T-cell (primary cell): ENCODE data around the gene TMEM243. TPM values are rescaled to one million over a fixed set of nuclear protein-coding genes. Genes with fewer than 3 reads are reported as not detected.

Source experiments
- ATAC-seq, 4 experiments: fragments of 200-7000 bp in 3 of 4; fragments of 150-1000 bp in 1 of 4; cut with Tn5 transposase; replicated peaks in 1 of 4; 1 replicate in 3 of 4; 2 replicates in 1 of 4; pipeline ENCODE4 v1.10.0; 2021; ENCODE audit warnings: moderate library complexity in 3 of 4, mild to moderate bottlenecking in 2 of 4, moderate number of reproducible peaks in 1 of 4
- CTCF ChIA-PET, 2 donors: fragments of 300-600 bp; sonication (Branson Sonifier 250); formaldehyde crosslinking; loops; one replicate each; lab custom pipeline; 2022; ENCODE audit warnings: antibody characterized with exemption in 2 of 2; lab: Charles Lee
- POLR2A ChIA-PET, 2 donors: fragments of 300-600 bp; sonication (Branson Sonifier 250); formaldehyde crosslinking; loops; one replicate each; lab custom pipeline; 2022; ENCODE audit warnings: antibody characterized with exemption in 2 of 2; lab: Charles Lee
- DNase-seq, 35 experiments: peaks; one replicate each; pipeline versions ENCODE4 v3.0.0 to v3.0.0-alpha.2; 2013 to 2023
- H3K27ac ChIP-seq: one replicate; pipeline ENCODE4 v1.5.1; 2013; ENCODE audit warnings: low read length
- H3K27me3 ChIP-seq, 2 experiments: replicated peaks in 1 of 2; 1 replicate in 1 of 2; 2 replicates in 1 of 2; pipeline versions ENCODE4 v1.6.1 to v1.7.0; 2013; ENCODE audit warnings: low read length in 1 of 2, mixed read lengths in 1 of 2; ENCODE audit not compliant: control insufficient read depth in 2 of 2, insufficient read depth in 2 of 2; ENCODE audit errors: extremely low read depth in 1 of 2
- H3K36me3 ChIP-seq, 2 donors: 1 replicate in 1 of 2; 2 replicates in 1 of 2; pipeline versions ENCODE4 v1.6.1 to v1.7.0; 2013; ENCODE audit warnings: low read length in 1 of 2; ENCODE audit not compliant: control insufficient read depth in 2 of 2, insufficient read depth in 1 of 2; ENCODE audit errors: extremely low read depth in 1 of 2
- H3K4me1 ChIP-seq, 2 experiments: 1 replicate in 1 of 2; 2 replicates in 1 of 2; pipeline versions ENCODE4 v1.6.1 to v1.7.0; 2013; ENCODE audit warnings: low read length in 2 of 2, mixed read lengths in 1 of 2; ENCODE audit not compliant: insufficient read depth in 2 of 2, control insufficient read depth in 1 of 2; ENCODE audit errors: extremely low read depth in 1 of 2
- H3K4me3 ChIP-seq, 2 donors: 1 replicate in 1 of 2; 2 replicates in 1 of 2; pipeline versions ENCODE4 v1.5.1 to v1.7.0; 2013; ENCODE audit warnings: mild to moderate bottlenecking in 2 of 2, low read length in 1 of 2, moderate library complexity in 1 of 2; ENCODE audit not compliant: control insufficient read depth in 1 of 2; ENCODE audit errors: extremely low read depth in 1 of 2
- H3K9me3 ChIP-seq: 2 replicates; pipeline ENCODE4 v1.7.0; 2013
- H3K27ac Mint-ChIP-seq, 2 donors: one replicate each; pipeline ENCODE4 v1.8.0; 2020 to 2021; ENCODE audit warnings: mild to moderate bottlenecking in 2 of 2, mixed read lengths in 2 of 2
- H3K27me3 Mint-ChIP-seq, 2 donors: one replicate each; pipeline ENCODE4 v1.8.0; 2021 to 2022; ENCODE audit warnings: mixed read lengths in 2 of 2
- H3K36me3 Mint-ChIP-seq: one replicate; pipeline ENCODE4 v1.8.0; 2021; ENCODE audit warnings: mixed read lengths
- H3K4me1 Mint-ChIP-seq, 3 donors: one replicate each; pipeline ENCODE4 v1.8.0; 2020 to 2022; ENCODE audit warnings: mixed read lengths in 3 of 3, mild to moderate bottlenecking in 1 of 3
- H3K4me3 Mint-ChIP-seq, 3 donors: one replicate each; pipeline ENCODE4 v1.8.0; 2020 to 2022; ENCODE audit warnings: mild to moderate bottlenecking in 3 of 3, mixed read lengths in 3 of 3, moderate library complexity in 3 of 3
- H3K9me3 Mint-ChIP-seq, 3 donors: one replicate each; pipeline ENCODE4 v1.8.0; 2020 to 2022; ENCODE audit warnings: mixed read lengths in 3 of 3
- WGBS: methylation state at CpG from one replicate; pipeline ENCODE4 v1.1.5; 2013; ENCODE audit warnings: missing lambda C conversion rate; ENCODE audit not compliant: insufficient coverage; 5-methylcytosine and 5-hydroxymethylcytosine counted together
- total RNA-seq, 35 experiments: library from RNA in 6 of 35; stranded (reverse) in 6 of 35; fragments of 120-200 nt in 1 of 35; gene quantifications; one replicate each; pipeline versions ENCODE4 v1.2.1 to v1.2.4 and lab custom pipeline; 2013 to 2026

Gene TMEM243
- total RNA-seq, 5 donors from 2014 or later (not counting 1 experiment from before 2014, with no cell fraction given) = 95.2 to 170 (median 108) TPM

- CTCF ChIA-PET = interaction anchor here (0.5 to 2.7 kb wide), 19 partner anchors 9 to 409 kb away, joined by 3 to 18 read pairs (median 5); partner anchors contain the start of genes ELAPOR2 (in 1 of the 2) and TMEM243 (in 1 of the 2)
- no peaks in the 10 kb centered on the region for H3K27me3 Mint-ChIP-seq
- no peaks in the 10 kb centered on the region for H3K9me3 Mint-ChIP-seq
- no peaks in the 10 kb centered on the region for H3K9me3 ChIP-seq
- ATAC-seq (peak; percentile 11 to 22 (median 18)), DNase-seq (peak in 21 of 35 experiments; percentile 1 to 46 (median 8))
- H3K4me1 Mint-ChIP-seq = peaks cover 52 to 58% (median 58%) of the 10 kb centered on the region in 3 donors
- POLR2A ChIA-PET = interaction anchor here (0.6 to 4.2 kb wide), 13 partner anchors 8 to 226 kb away, joined by 3 to 41 read pairs (median 5); partner anchors contain the start of gene TMEM243 (in 1 of the 2)
- H3K27ac Mint-ChIP-seq = peak overlapping the region; percentile 93 to 98
- H3K4me1 ChIP-seq = peaks cover 10 to 29% of the 10 kb centered on the region in 2 experiments
- no peaks in the 10 kb centered on the region for H3K36me3 ChIP-seq
- WGBS = 0% methylated on average over 4 of the region's 25 CpGs
- H3K4me3 Mint-ChIP-seq = peak overlapping the region; percentile 85 to 97 (median 92)
- H3K36me3 Mint-ChIP-seq = no peaks in the 10 kb centered on the region
- H3K27ac ChIP-seq = peak overlapping the region; percentile 90
- H3K4me3 ChIP-seq = peak overlapping the region; percentile 81 to 94
- no peaks in the 10 kb centered on the region for H3K27me3 ChIP-seq
Measured at GRCh38 chr7:87152897-87153641, 66.5 kb downstream of the TMEM243 start.

GRCh38 chr7:87152112-87152896 lies 67.2 kb downstream of the TMEM243 start, which contains the start of gene DMTF1:
Gene DMTF1 (plus strand): TSS chr7:87152453. CDS start chr7:87164942, 12,489 bp downstream.
- Mint-ChIP-seq H3K27ac (peak within 1 kb of the TSS; percentile 93 to 98), H3K9me3 (no peaks in the 10 kb centered on the region), H3K4me3 (peak within 1 kb of the TSS; percentile 85 to 97 (median 92)), H3K27me3 (no peaks in the 10 kb centered on the region), H3K4me1 (peaks cover 50 to 51% (median 50%) of the 10 kb centered on the region in 3 donors), H3K36me3 (no peaks in the 10 kb centered on the region)
- DNase-seq = peak; percentile 63 to 92 (median 81)
- peak; percentile 83 to 88 (median 84) for ATAC-seq
- ChIA-PET POLR2A (interaction anchor here (0.6 to 4.2 kb wide), 12 partner anchors 9 to 225 kb away, joined by 3 to 41 read pairs (median 5); partner anchors contain the start of gene TMEM243 (in 1 of the 2)), CTCF (interaction anchor here (0.6 to 2.7 kb wide), 18 partner anchors 10 to 281 kb away, joined by 3 to 18 read pairs (median 5); partner anchors contain the start of genes ELAPOR2 (in 1 of the 2) and TMEM243 (in 1 of the 2))
- WGBS = under 1% methylated on average over 69 of the region's 71 CpGs
- Histone ChIP-seq H3K9me3 (no peaks in the 10 kb centered on the region), H3K36me3 (no peaks in the 10 kb centered on the region), H3K4me1 (peaks cover 10 to 29% of the 10 kb centered on the region in 2 experiments), H3K27me3 (no peaks in the 10 kb centered on the region), H3K4me3 (peak within 1 kb of the TSS; percentile 81 to 94), H3K27ac (peak within 1 kb of the TSS; percentile 90)

GRCh38 chr7:87151729-87152111 lies 67.8 kb downstream of the TMEM243 start:
- no peaks in the 10 kb centered on the region for H3K27me3 Mint-ChIP-seq
- H3K4me3 ChIP-seq = peak overlapping the region; percentile 81 to 94
- POLR2A ChIA-PET = interaction anchor here (0.6 to 4.2 kb wide), 5 partner anchors 17 to 69 kb away, joined by 3 to 41 read pairs (median 6); partner anchors contain the start of gene TMEM243 (in 1 of the 2)
- ATAC-seq (peak; percentile 7 to 48 (median 36)), DNase-seq (no peak)
- 0% methylated on average over 7 of the region's 13 CpGs for WGBS
- H3K4me1 Mint-ChIP-seq = peaks cover 44 to 46% (median 45%) of the 10 kb centered on the region in 3 donors
- peaks cover 0 to 4% of the 10 kb centered on the region in 2 experiments for H3K27me3 ChIP-seq
- peak overlapping the region; percentile 85 to 97 (median 92) for H3K4me3 Mint-ChIP-seq
- CTCF ChIA-PET = interaction anchor here in 1 of 2 donors (0.7 to 2.7 kb wide), 8 partner anchors 11 to 237 kb away, joined by 3 to 18 read pairs (median 5); partner anchors contain the start of gene TMEM243
- peaks cover 10 to 29% of the 10 kb centered on the region in 2 experiments for H3K4me1 ChIP-seq
- no peaks in the 10 kb centered on the region for H3K36me3 Mint-ChIP-seq
- H3K9me3 ChIP-seq = no peaks in the 10 kb centered on the region
- peak overlapping the region; percentile 90 for H3K27ac ChIP-seq
- no peaks in the 10 kb centered on the region for H3K36me3 ChIP-seq
- no peaks in the 10 kb centered on the region for H3K9me3 Mint-ChIP-seq
- peak overlapping the region; percentile 93 to 98 for H3K27ac Mint-ChIP-seq

GRCh38 chr7:87151002-87151728 lies 68.4 kb downstream of the TMEM243 start:
- Histone ChIP-seq H3K27ac (peak overlapping the region; percentile 90), H3K9me3 (no peaks in the 10 kb centered on the region), H3K36me3 (no peaks in the 10 kb centered on the region), H3K4me1 (peaks cover 10 to 29% of the 10 kb centered on the region in 2 experiments), H3K4me3 (peak overlapping the region in 1 of 2 donors; percentile 81), H3K27me3 (peaks cover 0 to 4% of the 10 kb centered on the region in 2 experiments)
- DNase-seq = no peak
- H3K27ac Mint-ChIP-seq = peak overlapping the region; percentile 93 to 98
- ChIA-PET CTCF (interaction anchor here (0.6 to 2.1 kb wide), 3 partner anchors 84 to 228 kb away, joined by 3 to 6 read pairs (median 3); no protein-coding TSS in a partner anchor), POLR2A (interaction anchor here (0.5 to 4.2 kb wide), 5 partner anchors 17 to 415 kb away, joined by 3 to 41 read pairs (median 5); partner anchors contain the start of gene TMEM243 (in 1 of the 2))
- no peaks in the 10 kb centered on the region for H3K27me3 Mint-ChIP-seq
- H3K36me3 Mint-ChIP-seq = no peaks in the 10 kb centered on the region
- WGBS = 75% methylated on average over 2 of the region's 9 CpGs
- peak overlapping the region; percentile 85 to 97 (median 92) for H3K4me3 Mint-ChIP-seq
- ATAC-seq = no peak
- peaks cover 38 to 40% (median 39%) of the 10 kb centered on the region in 3 donors for H3K4me1 Mint-ChIP-seq
- no peaks in the 10 kb centered on the region for H3K9me3 Mint-ChIP-seq

GRCh38 chr7:87148332-87148955 lies 71.1 kb downstream of the TMEM243 start:
- H3K4me3 Mint-ChIP-seq = no peak overlapping the region
- CTCF ChIA-PET = interaction anchor here (0.5 to 2.8 kb wide), 28 partner anchors 9 to 284 kb away, joined by 3 to 21 read pairs (median 3); no protein-coding TSS in a partner anchor
- H3K4me1 Mint-ChIP-seq = peaks cover 13 to 17% (median 13%) of the 10 kb centered on the region in 3 donors

More at GRCh38 chr7:87148332-87148955, 71.1 kb downstream of the TMEM243 start:
- peak in 1 of 35 experiments; percentile 44 for DNase-seq
- POLR2A ChIA-PET = interaction anchor here (0.6 to 0.9 kb wide), 4 partner anchors 73 to 224 kb away, joined by 3 read pairs; no protein-coding TSS in a partner anchor
- H3K36me3 Mint-ChIP-seq = no peaks in the 10 kb centered on the region
- WGBS = no CpG with 5 or more reads among the region's 1 CpG
- no peak overlapping the region for H3K4me3 ChIP-seq
- H3K9me3 Mint-ChIP-seq = no peaks in the 10 kb centered on the region
- no peak for ATAC-seq
- peaks cover 0 to 4% of the 10 kb centered on the region in 2 experiments for H3K27me3 ChIP-seq
- no peak overlapping the region for H3K27ac Mint-ChIP-seq
- H3K27me3 Mint-ChIP-seq = peaks cover 0 to 6% of the 10 kb centered on the region in 2 donors
- H3K9me3 ChIP-seq = no peaks in the 10 kb centered on the region
- no peaks in the 10 kb centered on the region for H3K36me3 ChIP-seq
- peaks cover 4 to 6% of the 10 kb centered on the region in 2 experiments for H3K4me1 ChIP-seq
- no peak overlapping the region for H3K27ac ChIP-seq
